Frontal cortex (tissue), 4 donors: ENCODE results near the gene MKX. TPM values are rescaled to one million over a fixed set of nuclear protein-coding genes. Genes with fewer than 3 reads are reported as not detected.
"Not testable (repeated sequence)": the region's sequence is repeated elsewhere in the genome, so short reads cannot be mapped to it uniquely, and the experiment has no call there.

Source experiments
- DNase-seq, 2 donors: peaks; one replicate each; pipeline ENCODE4 v3.0.0; 2012; ENCODE audit warnings: low spot score in 2 of 2
- FAIRE-seq: peaks from 2 replicates; lab custom pipeline; 2012; peaks lifted over from hg19 to GRCh38; lab: Jason Lieb, UNC
- total RNA-seq: library from RNA; depleted of rRNA; stranded (reverse); fragments of >200 nt; gene quantifications from one replicate; pipeline ENCODE4 v1.2.3, GENCODE V29; 2014
- donor health status: control.
- donor health status: control.
- donor health status: control.

The MKX gene
- total RNA-seq, 1 donor from 2014 or later = 1.6 TPM

GRCh38 chr10:27699776-27700175 is 45.8 kb downstream of the MKX start:
- DNase-seq (no peak), FAIRE-seq (no peak)

GRCh38 chr10:27698961-27699360 is 46.7 kb downstream of the MKX start:
- no peak for FAIRE-seq
- DNase-seq = no peak

- DNase-seq (no peak), FAIRE-seq (no peak)
Measured at GRCh38 chr10:27696466-27696865, 49.2 kb downstream of the MKX start.

- no peak for DNase-seq
- FAIRE-seq = no peak
Measured at GRCh38 chr10:27695706-27696105, 49.9 kb downstream of the MKX start.

- FAIRE-seq (no peak), DNase-seq (no peak)
Measured at GRCh38 chr10:27695088-27695487, 50.5 kb downstream of the MKX start.

- DNase-seq = no peak
- no peak for FAIRE-seq
Measured at GRCh38 chr10:27692663-27693062, 53.0 kb downstream of the MKX start.

- FAIRE-seq (no peak), DNase-seq (no peak)
Measured at GRCh38 chr10:27688991-27689390, 56.6 kb downstream of the MKX start.

GRCh38 chr10:27688276-27688675 is 57.3 kb downstream of the MKX start:
- no peak for DNase-seq
- FAIRE-seq = no peak

GRCh38 chr10:27687743-27688142 is 57.9 kb downstream of the MKX start:
- DNase-seq (no peak), FAIRE-seq (no peak)

GRCh38 chr10:27687326-27687725 is 58.3 kb downstream of the MKX start:
- FAIRE-seq = no peak
- DNase-seq = no peak

- DNase-seq (no peak), FAIRE-seq (no peak)
Measured at GRCh38 chr10:27685681-27686080, 59.9 kb downstream of the MKX start.

GRCh38 chr10:27683226-27683625 is 62.4 kb downstream of the MKX start:
- no peak for DNase-seq
- FAIRE-seq = no peak

- DNase-seq, FAIRE-seq: not testable (repeated sequence)
Measured at GRCh38 chr10:27681795-27682194, 63.8 kb downstream of the MKX start.

GRCh38 chr10:27680691-27681605 is 64.7 kb downstream of the MKX start:
- FAIRE-seq (no peak), DNase-seq (no peak)

- FAIRE-seq (no peak), DNase-seq (no peak)
Measured at GRCh38 chr10:27680006-27680557, 65.5 kb downstream of the MKX start.

GRCh38 chr10:27679369-27679912 is 66.2 kb downstream of the MKX start:
- DNase-seq = no peak
- no peak for FAIRE-seq

- FAIRE-seq = no peak
Measured at GRCh38 chr10:27678166-27678565, 67.5 kb downstream of the MKX start.

GRCh38 chr10:27673065-27673464 is 72.6 kb downstream of the MKX start:
- FAIRE-seq = peak; percentile 50
- no peak for DNase-seq

More at GRCh38 chr10:27678166-27678565, 67.5 kb downstream of the MKX start:
- DNase-seq = no peak

- FAIRE-seq = no peak
Measured at GRCh38 chr10:27671821-27672220, 73.8 kb downstream of the MKX start.

GRCh38 chr10:27664461-27664860 is 81.2 kb downstream of the MKX start:
- FAIRE-seq (no peak), DNase-seq (no peak)

More at GRCh38 chr10:27671821-27672220, 73.8 kb downstream of the MKX start:
- no peak for DNase-seq

GRCh38 chr10:27663621-27664020 is 82.0 kb downstream of the MKX start:
- no peak for DNase-seq
- no peak for FAIRE-seq
